ENCODE results near the gene RHD. TPM values are rescaled to one million over a fixed set of nuclear protein-coding genes. Genes with fewer than 3 reads are reported as not detected.
"Not testable (repeated sequence)": the region's sequence is repeated elsewhere in the genome, so short reads cannot be mapped to it uniquely, and the experiment has no call there.

RHD gene
- total and polyA plus RNA-seq, 10 of the 15 experiments (the other 5 are each of a cell fraction or from before 2014, with no cell fraction given) = 0.02 to 0.34 (median 0.18) TPM; not detected in 6

DNA sequence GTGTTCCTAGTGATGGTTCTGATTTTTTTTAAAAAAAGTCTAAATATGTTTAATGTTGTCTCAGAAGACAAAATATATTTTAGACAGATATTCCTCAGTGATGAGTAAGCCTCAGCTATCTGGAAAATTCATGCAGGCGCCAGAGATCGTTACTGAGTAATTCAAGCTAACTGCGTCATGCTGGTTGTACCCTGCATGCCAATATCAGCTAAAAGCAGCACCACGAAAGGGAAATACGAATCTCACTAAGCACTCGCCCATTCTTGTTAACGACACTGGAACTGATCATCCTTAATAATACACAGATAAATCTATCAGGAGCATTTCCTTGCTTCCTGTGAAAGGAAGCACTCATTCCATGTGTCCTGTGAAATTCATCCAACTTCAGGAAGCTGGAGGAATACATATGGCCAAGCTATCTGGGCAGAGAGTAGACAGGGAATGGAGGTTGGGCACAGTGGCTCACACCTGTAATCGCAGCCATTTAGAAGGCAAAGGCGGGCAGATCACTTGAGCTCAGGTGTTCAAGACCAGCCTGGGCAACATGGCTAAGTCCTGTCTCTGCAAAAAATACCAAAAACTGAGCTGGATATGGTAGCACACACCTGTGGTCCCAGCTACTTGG lies 48.1 kb downstream of the RHD start:
- H3K9ac ChIP-seq (ENCODE audit: control insufficient read depth, insufficient read depth, low read length); H3K4me2 ChIP-seq (ENCODE audit: control insufficient read depth, insufficient read depth); BruUV-seq (replicated peaks); H3K4me1 ChIP-seq (ENCODE audit: control insufficient read depth, insufficient read depth, low read length); ATAC-seq; RAD21 ChIA-PET (ENCODE audit: unreplicated experiment); FAIRE-seq; H3K27ac ChIP-seq (ENCODE audit: control insufficient read depth, insufficient read depth); H3K4me3 ChIP-seq; intact Hi-C loops (cut with micrococcal nuclease; ENCODE audit: unreplicated experiment); H3K79me2 ChIP-seq (ENCODE audit: control insufficient read depth, insufficient read depth, low read length); H3K9me3 ChIP-seq (replicated peaks; ENCODE audit: control insufficient read depth, insufficient read depth, low read length); in situ Hi-C loops (cut with MboI); DNase-seq (ENCODE audit: low read depth, low spot score); POLR2A ChIA-PET; H3K36me3 ChIP-seq (ENCODE audit: control insufficient read depth in 2 of 2, insufficient read depth in 2 of 2, low read length in 1 of 2); CTCF ChIA-PET; H3K27me3 ChIP-seq (replicated peaks in 1 of 2; ENCODE audit: control insufficient read depth in 2 of 2, insufficient read depth in 2 of 2, low read length in 1 of 2); H4K20me1 ChIP-seq (ENCODE audit: control insufficient read depth, insufficient read depth); H2AFZ ChIP-seq (ENCODE audit: control insufficient read depth, low read depth, low read length): not testable (repeated sequence)
- 78% methylated on average over 5 of the region's 9 CpGs for WGBS (ENCODE audit: insufficient coverage, insufficient replicate concordance, low lambda C conversion rate, missing lambda C conversion rate)
- SMC1A ChIA-PET (ENCODE audit: uncharacterized antibody, unreplicated experiment) = interaction anchor here (0.7 kb wide), 2 partner anchors 10 to 27 kb away, joined by 3 read pairs; no protein-coding TSS in a partner anchor

- H3K79me2 ChIP-seq (ENCODE audit: control insufficient read depth, insufficient read depth, low read length); H3K27ac ChIP-seq (ENCODE audit: control insufficient read depth, insufficient read depth); H3K4me1 ChIP-seq (ENCODE audit: control insufficient read depth, insufficient read depth, low read length); SMC1A ChIA-PET (ENCODE audit: uncharacterized antibody, unreplicated experiment); H3K4me3 ChIP-seq; H3K4me2 ChIP-seq (ENCODE audit: control insufficient read depth, insufficient read depth); FAIRE-seq; POLR2A ChIA-PET; RAD21 ChIA-PET (ENCODE audit: unreplicated experiment); in situ Hi-C loops (cut with MboI); intact Hi-C loops (cut with micrococcal nuclease; ENCODE audit: unreplicated experiment); H3K9me3 ChIP-seq (replicated peaks; ENCODE audit: control insufficient read depth, insufficient read depth, low read length); H2AFZ ChIP-seq (ENCODE audit: control insufficient read depth, low read depth, low read length); CTCF ChIA-PET; H3K36me3 ChIP-seq (ENCODE audit: control insufficient read depth in 2 of 2, insufficient read depth in 2 of 2, low read length in 1 of 2); H3K27me3 ChIP-seq (replicated peaks in 1 of 2; ENCODE audit: control insufficient read depth in 2 of 2, insufficient read depth in 2 of 2, low read length in 1 of 2); BruUV-seq (replicated peaks); H3K9ac ChIP-seq (ENCODE audit: control insufficient read depth, insufficient read depth, low read length); DNase-seq (ENCODE audit: low read depth, low spot score); H4K20me1 ChIP-seq (ENCODE audit: control insufficient read depth, insufficient read depth); ATAC-seq: not testable (repeated sequence)
- 100% methylated on average over 6 of the region's 9 CpGs for WGBS (ENCODE audit: insufficient coverage, insufficient replicate concordance, low lambda C conversion rate, missing lambda C conversion rate)
Measured at GRCh38 chr1:25322127-25322526, 49.8 kb downstream of the RHD start.

DNA sequence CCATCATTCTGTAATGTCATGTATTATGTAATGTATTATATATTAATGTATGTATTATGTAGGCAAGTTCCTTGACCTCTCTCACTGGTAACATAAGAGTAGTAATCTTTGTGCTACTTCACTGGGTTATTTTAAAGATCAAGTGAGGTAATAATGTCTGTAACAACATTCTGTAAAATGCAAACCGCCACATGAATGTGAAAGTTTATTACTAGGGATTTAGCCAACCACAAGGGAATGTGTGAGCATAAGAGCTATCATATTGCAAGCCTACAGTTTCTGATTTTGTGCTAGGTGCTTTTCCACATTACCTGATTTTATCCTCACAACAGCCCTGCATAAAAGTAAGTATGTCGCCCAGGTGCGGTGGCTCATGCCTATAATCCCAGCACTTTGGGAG lies 52.1 kb downstream of the RHD start:
- FAIRE-seq; H3K27ac ChIP-seq (ENCODE audit: control insufficient read depth, insufficient read depth); H2AFZ ChIP-seq (ENCODE audit: control insufficient read depth, low read depth, low read length); H3K36me3 ChIP-seq (ENCODE audit: control insufficient read depth in 2 of 2, insufficient read depth in 2 of 2, low read length in 1 of 2); SMC1A ChIA-PET (ENCODE audit: uncharacterized antibody, unreplicated experiment); H3K4me3 ChIP-seq; H4K20me1 ChIP-seq (ENCODE audit: control insufficient read depth, insufficient read depth); BruUV-seq (replicated peaks); H3K4me1 ChIP-seq (ENCODE audit: control insufficient read depth, insufficient read depth, low read length); H3K9ac ChIP-seq (ENCODE audit: control insufficient read depth, insufficient read depth, low read length); H3K9me3 ChIP-seq (replicated peaks; ENCODE audit: control insufficient read depth, insufficient read depth, low read length); H3K27me3 ChIP-seq (replicated peaks in 1 of 2; ENCODE audit: control insufficient read depth in 2 of 2, insufficient read depth in 2 of 2, low read length in 1 of 2); POLR2A ChIA-PET; H3K4me2 ChIP-seq (ENCODE audit: control insufficient read depth, insufficient read depth); H3K79me2 ChIP-seq (ENCODE audit: control insufficient read depth, insufficient read depth, low read length); RAD21 ChIA-PET (ENCODE audit: unreplicated experiment); intact Hi-C loops (cut with micrococcal nuclease; ENCODE audit: unreplicated experiment); CTCF ChIA-PET; DNase-seq (ENCODE audit: low read depth, low spot score); ATAC-seq; in situ Hi-C loops (cut with MboI): not testable (repeated sequence)
- WGBS (ENCODE audit: insufficient coverage, insufficient replicate concordance, low lambda C conversion rate, missing lambda C conversion rate) = 64% methylated on average over 1 of the region's 3 CpGs

GRCh38 chr1:25327864-25328790 lies 55.8 kb downstream of the RHD start:
- ATAC-seq; H3K27ac ChIP-seq (ENCODE audit: control insufficient read depth, insufficient read depth); H3K9me3 ChIP-seq (replicated peaks; ENCODE audit: control insufficient read depth, insufficient read depth, low read length); SMC1A ChIA-PET (ENCODE audit: uncharacterized antibody, unreplicated experiment); in situ Hi-C loops (cut with MboI); H3K27me3 ChIP-seq (replicated peaks in 1 of 2; ENCODE audit: control insufficient read depth in 2 of 2, insufficient read depth in 2 of 2, low read length in 1 of 2); BruUV-seq (replicated peaks); CTCF ChIA-PET; H3K9ac ChIP-seq (ENCODE audit: control insufficient read depth, insufficient read depth, low read length); H2AFZ ChIP-seq (ENCODE audit: control insufficient read depth, low read depth, low read length); POLR2A ChIA-PET; FAIRE-seq; H4K20me1 ChIP-seq (ENCODE audit: control insufficient read depth, insufficient read depth); H3K4me3 ChIP-seq; RAD21 ChIA-PET (ENCODE audit: unreplicated experiment); DNase-seq (ENCODE audit: low read depth, low spot score); H3K79me2 ChIP-seq (ENCODE audit: control insufficient read depth, insufficient read depth, low read length); H3K4me2 ChIP-seq (ENCODE audit: control insufficient read depth, insufficient read depth); H3K36me3 ChIP-seq (ENCODE audit: control insufficient read depth in 2 of 2, insufficient read depth in 2 of 2, low read length in 1 of 2); H3K4me1 ChIP-seq (ENCODE audit: control insufficient read depth, insufficient read depth, low read length); intact Hi-C loops (cut with micrococcal nuclease; ENCODE audit: unreplicated experiment): not testable (repeated sequence)
- WGBS (ENCODE audit: insufficient coverage, insufficient replicate concordance, low lambda C conversion rate, missing lambda C conversion rate) = no CpG with 5 or more reads among the region's 17 CpGs
